H9 (cell line): Measurements from ENCODE around the gene NAALADL1. TPM values are rescaled to one million over a fixed set of nuclear protein-coding genes. Genes with fewer than 3 reads are reported as not detected.
A peak's percentile ranks its signal among the peaks of the same experiment; 100 is the strongest.

ENCODE experiments used
- DNase-seq: peaks from one replicate; pipeline ENCODE4 v3.0.0-alpha.2; 2017
- H2AFZ ChIP-seq: one replicate; pipeline ENCODE4 v1.6.1; 2013; ENCODE audit warnings: mild to moderate bottlenecking, low read length, control low read depth, moderate library complexity
- H2AK5ac ChIP-seq: 2 replicates; pipeline ENCODE4 v1.6.1; 2013; ENCODE audit warnings: low read length, control low read depth, mixed read lengths; ENCODE audit not compliant: insufficient read length
- H2BK120ac ChIP-seq: one replicate; pipeline ENCODE4 v1.6.1; 2013; ENCODE audit warnings: low read depth, mild to moderate bottlenecking, low read length, control low read depth, inconsistent platforms; ENCODE audit not compliant: poor library complexity, severe bottlenecking
- H2BK12ac ChIP-seq: 2 replicates; pipeline ENCODE4 v1.6.1; 2013; ENCODE audit warnings: low read length, control low read depth, mixed read lengths, low read depth; ENCODE audit not compliant: insufficient read length
- H2BK15ac ChIP-seq: 2 replicates; pipeline ENCODE4 v1.6.1; 2013; ENCODE audit warnings: low read depth, low read length, control low read depth
- H2BK20ac ChIP-seq: one replicate; pipeline ENCODE4 v1.6.1; 2013; ENCODE audit warnings: low read depth, mild to moderate bottlenecking, low read length, control low read depth, inconsistent platforms; ENCODE audit not compliant: poor library complexity, severe bottlenecking
- H2BK5ac ChIP-seq: 2 replicates; pipeline ENCODE4 v1.6.1; 2013; ENCODE audit warnings: low read length, control low read depth, mixed read lengths; ENCODE audit not compliant: insufficient read length
- H3K14ac ChIP-seq: 2 replicates; pipeline ENCODE4 v1.6.1; 2013; ENCODE audit warnings: low read length, control low read depth; ENCODE audit not compliant: insufficient read depth
- H3K18ac ChIP-seq: 2 replicates; pipeline ENCODE4 v1.6.1; 2013; ENCODE audit warnings: low read depth, mild to moderate bottlenecking, mixed read lengths, low read length, control low read depth; ENCODE audit not compliant: insufficient read length
- H3K23ac ChIP-seq: 2 replicates; pipeline ENCODE4 v1.6.1; 2013; ENCODE audit warnings: low read length, control low read depth, mixed read lengths, low read depth; ENCODE audit not compliant: insufficient read length
- H3K23me2 ChIP-seq: 2 replicates; pipeline ENCODE4 v1.6.1; 2013; ENCODE audit warnings: low read depth, mild to moderate bottlenecking, mixed read lengths, low read length, control low read depth; ENCODE audit not compliant: insufficient read length, poor library complexity, severe bottlenecking
- H3K27ac ChIP-seq: 2 replicates; pipeline ENCODE4 v1.5.1; 2013; ENCODE audit warnings: low read length, control low read depth, mixed read lengths, low read depth; ENCODE audit not compliant: insufficient read length
- H3K27me3 ChIP-seq: 2 replicates; pipeline ENCODE4 v1.6.1; 2013; ENCODE audit warnings: low read length, control low read depth, inconsistent platforms; ENCODE audit not compliant: insufficient read depth
- H3K4ac ChIP-seq: 2 replicates; pipeline ENCODE4 v1.6.1; 2013; ENCODE audit warnings: low read depth, mild to moderate bottlenecking, control low read depth, inconsistent platforms, low read length, moderate library complexity
- H3K4me1 ChIP-seq: 2 replicates; pipeline ENCODE4 v1.6.1; 2013; ENCODE audit warnings: low read length, control low read depth, inconsistent platforms; ENCODE audit not compliant: insufficient read depth
- H3K4me2 ChIP-seq: 2 replicates; pipeline ENCODE4 v1.6.1; 2013; ENCODE audit warnings: low read length, control low read depth, mixed read lengths; ENCODE audit not compliant: insufficient read length, insufficient read depth
- H3K56ac ChIP-seq: 2 replicates; pipeline ENCODE4 v1.6.1; 2013; ENCODE audit warnings: low read depth, mild to moderate bottlenecking, mixed read lengths, low read length, control low read depth; ENCODE audit not compliant: insufficient read length
- H3K79me1 ChIP-seq: 2 replicates; pipeline ENCODE4 v1.6.1; 2013; ENCODE audit warnings: low read depth, mild to moderate bottlenecking, moderate library complexity, low read length, control low read depth, inconsistent platforms; ENCODE audit not compliant: insufficient read depth, poor library complexity, severe bottlenecking
- H3K79me2 ChIP-seq: 2 replicates; pipeline ENCODE4 v1.6.1; 2013; ENCODE audit warnings: low read length, control low read depth, inconsistent platforms; ENCODE audit not compliant: insufficient read depth
- H3K9ac ChIP-seq: 2 replicates; pipeline ENCODE4 v1.6.1; 2013; ENCODE audit warnings: low read length, control low read depth, mixed read lengths; ENCODE audit not compliant: insufficient read length; ENCODE audit errors: extremely low read depth
- H3K9me3 ChIP-seq: one replicate; pipeline ENCODE4 v1.6.1; 2013; ENCODE audit warnings: low read depth, low read length, inconsistent platforms; ENCODE audit not compliant: control insufficient read depth
- H3T11ph ChIP-seq: one replicate; pipeline ENCODE4 v1.6.1; 2013; ENCODE audit warnings: mild to moderate bottlenecking, low read length, control low read depth, inconsistent platforms
- H4K20me1 ChIP-seq: one replicate; pipeline ENCODE4 v1.6.1; 2013; ENCODE audit not compliant: control insufficient read depth, insufficient read length, insufficient read depth
- H4K5ac ChIP-seq: 2 replicates; pipeline ENCODE4 v1.6.1; 2013; ENCODE audit warnings: low read depth, mild to moderate bottlenecking, mixed read lengths, low read length, control low read depth; ENCODE audit not compliant: insufficient read length
- H4K8ac ChIP-seq: replicated peaks from 2 replicates; pipeline ENCODE4 v1.6.1; 2013; ENCODE audit warnings: low read length, control low read depth, mixed read lengths, low read depth; ENCODE audit not compliant: insufficient read length
- H4K91ac ChIP-seq: 2 replicates; pipeline ENCODE4 v1.6.1; 2013; ENCODE audit warnings: low read depth, mild to moderate bottlenecking, moderate library complexity, mixed read lengths, low read length, control low read depth; ENCODE audit not compliant: insufficient read length
- H3K27ac Mint-ChIP-seq, 3 experiments: 2 replicates in 2 of 3; 3 replicates in 1 of 3; pipeline ENCODE4 v1.8.0; 2020 to 2021; ENCODE audit warnings: mixed read lengths in 3 of 3, mild to moderate bottlenecking in 1 of 3, moderate library complexity in 1 of 3
- H3K27me3 Mint-ChIP-seq: 2 replicates; pipeline ENCODE4 v1.8.0; 2021; ENCODE audit warnings: low read depth, mild to moderate bottlenecking, moderate library complexity, mixed read lengths
- H3K36me3 Mint-ChIP-seq, 3 experiments: 2 replicates in 2 of 3; 3 replicates in 1 of 3; pipeline ENCODE4 v1.8.0; 2020 to 2021; ENCODE audit warnings: low read depth in 3 of 3, mixed read lengths in 3 of 3; ENCODE audit not compliant: insufficient read depth in 1 of 3
- H3K4me1 Mint-ChIP-seq, 2 experiments: 2 replicates each; pipeline ENCODE4 v1.8.0; 2020; ENCODE audit warnings: mixed read lengths in 2 of 2
- H3K4me3 Mint-ChIP-seq, 2 experiments: 2 replicates in 1 of 2; 3 replicates in 1 of 2; pipeline ENCODE4 v1.8.0; 2020 to 2021; ENCODE audit warnings: mild to moderate bottlenecking in 2 of 2, mixed read lengths in 2 of 2, moderate library complexity in 1 of 2
- H3K9me3 Mint-ChIP-seq, 2 experiments: 2 replicates in 1 of 2; 3 replicates in 1 of 2; pipeline ENCODE4 v1.8.0; 2020; ENCODE audit warnings: mild to moderate bottlenecking in 2 of 2, mixed read lengths in 2 of 2, moderate library complexity in 1 of 2
- WGBS: extraction: QIAGEN DNeasy Blood & Tissue Kit; methylation state at CpG from one replicate; pipeline ENCODE4 v1.1.7; 2013; ENCODE audit warnings: missing lambda C conversion rate, low lambda C conversion rate, mixed read lengths; ENCODE audit not compliant: insufficient read length; ENCODE audit errors: extremely low coverage; 5-methylcytosine and 5-hydroxymethylcytosine counted together
- total RNA-seq: library from RNA; stranded (reverse); gene quantifications from 2 replicates; pipeline ENCODE4 v1.2.1, GENCODE V29; 2021
- TF ChIP-seq, protein P1 (sequence below): fragments of 200-600 bp; sonication (generic); conservative IDR thresholded peaks from 3 replicates; pipeline ENCODE4 v1.8.0; 2021; ENCODE audit warnings: antibody characterized with exemption, mild to moderate bottlenecking

The NAALADL1 gene
- total RNA-seq, 1 experiment from 2014 or later, result 1.0 TPM

DNA sequence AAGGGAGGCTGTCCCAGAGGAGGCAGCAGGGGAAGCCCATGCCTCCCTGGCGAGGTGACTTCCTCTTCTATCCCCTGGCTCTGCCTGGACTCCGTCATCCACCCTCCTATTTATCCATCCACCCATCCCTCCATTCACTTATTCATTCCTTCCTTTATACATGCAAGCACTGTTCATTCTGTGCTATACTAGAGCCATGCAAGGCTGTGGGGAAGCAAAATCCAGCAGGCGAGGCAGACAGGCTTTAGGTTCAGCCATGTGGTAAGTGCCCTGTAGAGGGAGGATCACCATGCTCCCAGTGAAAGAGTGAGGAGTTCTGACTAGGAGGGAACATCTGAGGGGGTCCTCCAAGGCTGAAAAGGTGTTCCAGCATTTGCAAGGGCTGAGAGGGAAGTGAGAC is 1.2 kb upstream of the NAALADL1 start:
- no peak overlapping the region for H3K18ac ChIP-seq
- no peak overlapping the region for H2BK20ac ChIP-seq
- H2BK120ac ChIP-seq, result no peak overlapping the region
- WGBS, result no CpG with 5 or more reads among the region's 3 CpGs
- no peak overlapping the region for H3K27ac ChIP-seq
- H3K4me2 ChIP-seq, result no peak overlapping the region
- Mint-ChIP-seq H3K9me3 (no peaks in the 10 kb centered on the region), H3K27ac (peak overlapping the region in 1 of 3 experiments; percentile 44; a peak in 1 of 7 replicates), H3K27me3 (peaks cover 8% of the 10 kb centered on the region), H3K4me1 (peaks cover 4% of the 10 kb centered on the region in 2 experiments), H3K4me3 (no peak overlapping the region), H3K36me3 (no peaks in the 10 kb centered on the region)
- H3K79me2 ChIP-seq, result no peaks in the 10 kb centered on the region
- H3K4ac ChIP-seq, result no peak overlapping the region
- no peak overlapping the region for H2BK5ac ChIP-seq
- H2BK15ac ChIP-seq, result no peak overlapping the region
- H3K9me3 ChIP-seq, result no peaks in the 10 kb centered on the region
- H2BK12ac ChIP-seq, result no peak overlapping the region
- H3K23ac ChIP-seq, result no peak overlapping the region
- H3K14ac ChIP-seq, result no peak overlapping the region
- H2AK5ac ChIP-seq, result no peak overlapping the region
- H3K23me2 ChIP-seq, result no peaks in the 10 kb centered on the region
- no peaks in the 10 kb centered on the region for H3K27me3 ChIP-seq
- no peak overlapping the region for H2AFZ ChIP-seq
- H3K79me1 ChIP-seq, result no peaks in the 10 kb centered on the region
- H4K91ac ChIP-seq, result no peak overlapping the region
- no peak for DNase-seq
- H4K8ac ChIP-seq, result no peak overlapping the region
- no peaks in the 10 kb centered on the region for H4K20me1 ChIP-seq
- no peak overlapping the region for H3T11ph ChIP-seq
- H4K5ac ChIP-seq, result no peak overlapping the region
- no peak overlapping the region for H3K9ac ChIP-seq
- TF ChIP-seq, protein P1, sequence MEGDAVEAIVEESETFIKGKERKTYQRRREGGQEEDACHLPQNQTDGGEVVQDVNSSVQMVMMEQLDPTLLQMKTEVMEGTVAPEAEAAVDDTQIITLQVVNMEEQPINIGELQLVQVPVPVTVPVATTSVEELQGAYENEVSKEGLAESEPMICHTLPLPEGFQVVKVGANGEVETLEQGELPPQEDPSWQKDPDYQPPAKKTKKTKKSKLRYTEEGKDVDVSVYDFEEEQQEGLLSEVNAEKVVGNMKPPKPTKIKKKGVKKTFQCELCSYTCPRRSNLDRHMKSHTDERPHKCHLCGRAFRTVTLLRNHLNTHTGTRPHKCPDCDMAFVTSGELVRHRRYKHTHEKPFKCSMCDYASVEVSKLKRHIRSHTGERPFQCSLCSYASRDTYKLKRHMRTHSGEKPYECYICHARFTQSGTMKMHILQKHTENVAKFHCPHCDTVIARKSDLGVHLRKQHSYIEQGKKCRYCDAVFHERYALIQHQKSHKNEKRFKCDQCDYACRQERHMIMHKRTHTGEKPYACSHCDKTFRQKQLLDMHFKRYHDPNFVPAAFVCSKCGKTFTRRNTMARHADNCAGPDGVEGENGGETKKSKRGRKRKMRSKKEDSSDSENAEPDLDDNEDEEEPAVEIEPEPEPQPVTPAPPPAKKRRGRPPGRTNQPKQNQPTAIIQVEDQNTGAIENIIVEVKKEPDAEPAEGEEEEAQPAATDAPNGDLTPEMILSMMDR, result no peak
- no peak overlapping the region for H3K56ac ChIP-seq
- no peaks in the 10 kb centered on the region for H3K4me1 ChIP-seq
